BLaER1 (cell line): Measurements from ENCODE around the gene BNC2.
A peak's percentile ranks its signal among the peaks of the same experiment; 100 is the strongest.

Experiments used
- H3K27ac ChIP-seq: shearing (Covaris generic); formaldehyde crosslinking; 2 replicates; pipeline ENCODE4 v1.8.1; 2022
- H3K27me3 ChIP-seq: shearing (Covaris generic); formaldehyde crosslinking; 2 replicates; pipeline ENCODE4 v1.8.1; 2022
- H3K36me3 ChIP-seq: shearing (Covaris generic); formaldehyde crosslinking; 2 replicates; pipeline ENCODE4 v1.8.1; 2022
- H3K4me1 ChIP-seq: shearing (Covaris generic); formaldehyde crosslinking; 2 replicates; pipeline ENCODE4 v1.8.1; 2022
- H3K4me2 ChIP-seq: shearing (Covaris generic); formaldehyde crosslinking; 2 replicates; pipeline ENCODE4 v1.8.1; 2022
- H3K4me3 ChIP-seq: shearing (Covaris generic); formaldehyde crosslinking; 2 replicates; pipeline ENCODE4 v1.8.1; 2022
- H3K9ac ChIP-seq: shearing (Covaris generic); formaldehyde crosslinking; 2 replicates; pipeline ENCODE4 v1.8.1; 2022
- H3K9me3 ChIP-seq: shearing (Covaris generic); formaldehyde crosslinking; 2 replicates; pipeline ENCODE4 v1.8.1; 2022
- H4K20me1 ChIP-seq: shearing (Covaris generic); formaldehyde crosslinking; 2 replicates; pipeline ENCODE4 v1.8.1; 2022
- Cebpa-rat ChIP-seq: shearing (Covaris generic); IDR thresholded peaks from 2 replicates; pipeline ENCODE4 v1.8.1; 2022

BNC2 gene

GRCh38 chr9:16579872-16580432 lies 290.5 kb downstream of the BNC2 start:
- H3K9me3 ChIP-seq = no peaks in the 10 kb centered on the region
- no peak overlapping the region for H3K4me2 ChIP-seq

GRCh38 chr9:16575986-16576245 lies 294.6 kb downstream of the BNC2 start:
- Histone ChIP-seq H3K36me3 (peaks cover 6% of the 10 kb centered on the region; the same call in 1 of the 2 replicates), H3K27ac (peak overlapping the region; percentile 21; the same call in 1 of the 2 replicates), H4K20me1 (no peaks in the 10 kb centered on the region), H3K27me3 (no peaks in the 10 kb centered on the region), H3K4me3 (no peak overlapping the region), H3K4me2 (peak overlapping the region; percentile 61), H3K9me3 (no peaks in the 10 kb centered on the region), H3K9ac (peak overlapping the region; percentile 44), H3K4me1 (peaks cover 34% of the 10 kb centered on the region)
- TF ChIP-seq Cebpa-rat = no peak

More at GRCh38 chr9:16579872-16580432, 290.5 kb downstream of the BNC2 start:
- H3K4me3 ChIP-seq = no peak overlapping the region
- H3K27ac ChIP-seq = no peak overlapping the region
- no peaks in the 10 kb centered on the region for H3K27me3 ChIP-seq
- no peak for TF ChIP-seq Cebpa-rat
- H4K20me1 ChIP-seq = no peaks in the 10 kb centered on the region
- no peak overlapping the region for H3K9ac ChIP-seq
- H3K4me1 ChIP-seq = peaks cover 19% of the 10 kb centered on the region
- peaks cover 23% of the 10 kb centered on the region for H3K36me3 ChIP-seq

GRCh38 chr9:16575142-16575985 lies 295.1 kb downstream of the BNC2 start:
- no peak for TF ChIP-seq Cebpa-rat
- peak overlapping the region; percentile 61 for H3K4me2 ChIP-seq
- peak overlapping the region; percentile 44 for H3K9ac ChIP-seq
- H3K4me1 ChIP-seq = peaks cover 40% of the 10 kb centered on the region
- H3K27me3 ChIP-seq = no peaks in the 10 kb centered on the region
- H3K36me3 ChIP-seq = 0 out of 2 replicates have a peak, but pooled peaks cover 4% of the 10 kb centered on the region
- H3K4me3 ChIP-seq = no peak overlapping the region
- peak overlapping the region; percentile 21; the same call in 1 of the 2 replicates for H3K27ac ChIP-seq
- no peaks in the 10 kb centered on the region for H3K9me3 ChIP-seq
- H4K20me1 ChIP-seq = no peaks in the 10 kb centered on the region

GRCh38 chr9:16572005-16572734 lies 298.3 kb downstream of the BNC2 start:
- Histone ChIP-seq H3K9me3 (no peaks in the 10 kb centered on the region), H3K4me2 (0 out of 2 replicates have a peak overlapping the region, but pooled peaks have one; percentile 29), H3K4me1 (peaks cover 43% of the 10 kb centered on the region), H3K27ac (no peak overlapping the region), H4K20me1 (no peaks in the 10 kb centered on the region), H3K27me3 (no peaks in the 10 kb centered on the region), H3K9ac (no peak overlapping the region), H3K4me3 (no peak overlapping the region), H3K36me3 (peaks cover 5% of the 10 kb centered on the region; the same call in 1 of the 2 replicates)
- no peak for TF ChIP-seq Cebpa-rat

- H3K27ac ChIP-seq = no peak overlapping the region
- peaks cover 5% of the 10 kb centered on the region; the same call in 1 of the 2 replicates for H3K36me3 ChIP-seq
- H4K20me1 ChIP-seq = no peaks in the 10 kb centered on the region
- peaks cover 37% of the 10 kb centered on the region for H3K4me1 ChIP-seq
- H3K9me3 ChIP-seq = no peaks in the 10 kb centered on the region
- H3K9ac ChIP-seq = no peak overlapping the region
- no peak for TF ChIP-seq Cebpa-rat
- no peaks in the 10 kb centered on the region for H3K27me3 ChIP-seq
- H3K4me3 ChIP-seq = no peak overlapping the region
- peak overlapping the region; percentile 29 for H3K4me2 ChIP-seq
Measured at GRCh38 chr9:16571127-16571802, 299.2 kb downstream of the BNC2 start.

- no peaks in the 10 kb centered on the region for H3K4me1 ChIP-seq
- no peaks in the 10 kb centered on the region for H4K20me1 ChIP-seq
- H3K4me3 ChIP-seq = no peak overlapping the region
- no peak for TF ChIP-seq Cebpa-rat
- H3K9ac ChIP-seq = no peak overlapping the region
- H3K27ac ChIP-seq = no peak overlapping the region
- no peaks in the 10 kb centered on the region for H3K27me3 ChIP-seq
- H3K4me2 ChIP-seq = no peak overlapping the region
- no peaks in the 10 kb centered on the region; the same call in 1 of the 2 replicates for H3K9me3 ChIP-seq
- peaks cover 20% of the 10 kb centered on the region; the same call in 1 of the 2 replicates for H3K36me3 ChIP-seq
Measured at GRCh38 chr9:16563446-16563845, 307.0 kb downstream of the BNC2 start.

- Histone ChIP-seq H3K4me1 (no peaks in the 10 kb centered on the region), H3K27ac (no peak overlapping the region), H4K20me1 (no peaks in the 10 kb centered on the region), H3K9me3 (peaks cover 5% of the 10 kb centered on the region), H3K9ac (no peak overlapping the region), H3K4me2 (no peak overlapping the region), H3K27me3 (no peaks in the 10 kb centered on the region), H3K36me3 (peaks cover 29% of the 10 kb centered on the region), H3K4me3 (no peak overlapping the region)
- no peak for TF ChIP-seq Cebpa-rat
Measured at GRCh38 chr9:16561121-16561520, 309.3 kb downstream of the BNC2 start.

- Histone ChIP-seq H3K4me1 (peaks cover 10% of the 10 kb centered on the region), H3K4me2 (no peak overlapping the region), H3K27me3 (no peaks in the 10 kb centered on the region), H3K9ac (no peak overlapping the region), H3K36me3 (peaks cover 41% of the 10 kb centered on the region), H3K4me3 (no peak overlapping the region), H3K9me3 (peaks cover 11% of the 10 kb centered on the region), H4K20me1 (no peaks in the 10 kb centered on the region), H3K27ac (no peak overlapping the region)
- TF ChIP-seq Cebpa-rat = no peak
Measured at GRCh38 chr9:16559418-16560188, 310.9 kb downstream of the BNC2 start.

GRCh38 chr9:16555802-16556201 lies 314.7 kb downstream of the BNC2 start:
- Histone ChIP-seq H3K4me1 (peaks cover 18% of the 10 kb centered on the region), H3K27me3 (no peaks in the 10 kb centered on the region), H3K4me2 (no peak overlapping the region), H3K9ac (no peak overlapping the region), H3K9me3 (peaks cover 21% of the 10 kb centered on the region), H3K36me3 (peaks cover 49% of the 10 kb centered on the region), H3K27ac (no peak overlapping the region), H3K4me3 (no peak overlapping the region), H4K20me1 (no peaks in the 10 kb centered on the region)
- no peak for TF ChIP-seq Cebpa-rat
